DND-41 (cell line): ENCODE data around the gene IL12RB2.

ENCODE experiments used
- ATAC-seq: fragments of 200-7000 bp; cut with Tn5 transposase; 3 replicates; pipeline ENCODE4 v1.9.1; 2021; ENCODE audit warnings: low read depth; ENCODE audit not compliant: insufficient read depth
- DNase-seq: peaks from one replicate; pipeline ENCODE4 v3.0.0-alpha.2; 2020
- H2AFZ ChIP-seq: 2 replicates; pipeline ENCODE4 v1.6.0; 2012; ENCODE audit warnings: low read depth, low read length
- H3K27ac ChIP-seq: 2 replicates; pipeline ENCODE4 v1.5.1; 2012; ENCODE audit warnings: low read length, inconsistent platforms
- H3K27me3 ChIP-seq: fragments of 200-600 bp; sonication (generic); 2 replicates; pipeline ENCODE4 v1.6.0; 2012; ENCODE audit warnings: low read length, mild to moderate bottlenecking, inconsistent platforms; ENCODE audit not compliant: insufficient read depth, poor library complexity
- H3K36me3 ChIP-seq: 2 replicates; pipeline ENCODE4 v1.5.1; 2012; ENCODE audit warnings: low read length, inconsistent platforms; ENCODE audit not compliant: insufficient read depth
- H3K4me1 ChIP-seq: 2 replicates; pipeline ENCODE4 v1.5.1; 2012; ENCODE audit warnings: mild to moderate bottlenecking, low read length; ENCODE audit not compliant: insufficient read depth
- H3K4me2 ChIP-seq: 2 replicates; pipeline ENCODE4 v1.6.0; 2012; ENCODE audit warnings: mild to moderate bottlenecking, moderate library complexity, low read length, inconsistent platforms; ENCODE audit not compliant: insufficient read depth
- H3K4me3 ChIP-seq, 2 experiments: fragments of 200-600 bp in 1 of 2; shearing (Covaris generic) in 1 of 2; 2 replicates each; pipeline ENCODE4 v1.5.1; 2012 to 2016; ENCODE audit warnings: inconsistent platforms in 2 of 2, low read length in 2 of 2, mild to moderate bottlenecking in 2 of 2, low read depth in 1 of 2, moderate library complexity in 1 of 2
- H3K79me2 ChIP-seq: 2 replicates; pipeline ENCODE4 v1.6.0; 2012; ENCODE audit warnings: low read length, inconsistent platforms; ENCODE audit not compliant: insufficient read depth
- H3K9ac ChIP-seq: 2 replicates; pipeline ENCODE4 v1.6.0; 2012; ENCODE audit warnings: low read depth, mild to moderate bottlenecking, inconsistent platforms, low read length, moderate library complexity
- H3K9me3 ChIP-seq: 2 replicates; pipeline ENCODE4 v1.5.1; 2012; ENCODE audit warnings: low read length, moderate library complexity, mild to moderate bottlenecking, inconsistent platforms; ENCODE audit not compliant: insufficient read depth, severe bottlenecking
- H4K20me1 ChIP-seq: 2 replicates; pipeline ENCODE4 v1.6.0; 2012; ENCODE audit warnings: low read length; ENCODE audit not compliant: insufficient read depth
- EZH2 ChIP-seq: IDR thresholded peaks from 3 replicates; pipeline ENCODE4 v1.6.1; 2012; ENCODE audit warnings: borderline replicate concordance, low read depth, mild to moderate bottlenecking, moderate library complexity, low read length, inconsistent platforms; ENCODE audit not compliant: severe bottlenecking
- TF ChIP-seq, protein P1 (sequence below): IDR thresholded peaks from 2 replicates; pipeline ENCODE4 v1.5.1; 2012; ENCODE audit warnings: borderline replicate concordance, low read length, moderate library complexity, mild to moderate bottlenecking; ENCODE audit not compliant: poor library complexity, severe bottlenecking; ENCODE audit errors: extremely low read depth

The IL12RB2 gene

DNA sequence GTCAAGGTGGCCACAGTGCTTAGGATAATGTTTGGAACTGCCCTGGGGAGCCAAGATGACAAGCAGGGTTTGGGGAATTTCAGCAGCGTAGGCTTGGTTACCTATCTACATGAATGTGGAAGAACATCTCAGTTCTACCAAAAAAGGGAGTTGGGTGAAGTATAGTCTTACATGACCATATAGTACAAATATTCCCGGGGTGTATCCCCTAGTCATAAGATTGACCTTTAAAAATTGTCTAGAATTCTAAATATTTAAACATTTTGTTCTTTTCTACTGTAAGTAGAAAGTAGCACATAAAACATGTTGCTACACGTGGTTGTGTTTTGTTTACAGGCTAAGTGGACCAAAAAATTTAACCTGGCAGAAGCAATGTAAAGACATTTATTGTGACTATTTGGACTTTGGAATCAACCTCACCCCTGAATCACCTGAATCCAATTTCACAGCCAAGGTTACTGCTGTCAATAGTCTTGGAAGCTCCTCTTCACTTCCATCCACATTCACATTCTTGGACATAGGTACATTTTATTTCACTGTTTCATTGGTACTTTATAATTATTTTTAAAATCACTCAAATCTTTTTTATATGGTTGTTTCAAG, 20.3 kb downstream of the IL12RB2 start:
- H3K4me3 ChIP-seq: no peak overlapping the region
- no peak for ATAC-seq

GRCh38 chr1:67332653-67333529, 25.2 kb downstream of the IL12RB2 start:
- Histone ChIP-seq H3K4me2 (no peak overlapping the region), H3K27ac (no peak overlapping the region)
- no peak for DNase-seq

More for the DNA sequence above, 20.3 kb downstream of the IL12RB2 start:
- H4K20me1 ChIP-seq: no peaks in the 10 kb centered on the region
- H3K79me2 ChIP-seq: no peaks in the 10 kb centered on the region
- no peak overlapping the region for H2AFZ ChIP-seq
- no peak overlapping the region for H3K4me2 ChIP-seq
- H3K36me3 ChIP-seq: no peaks in the 10 kb centered on the region
- no peak overlapping the region for H3K27ac ChIP-seq
- no peak for DNase-seq
- TF ChIP-seq, protein P1, sequence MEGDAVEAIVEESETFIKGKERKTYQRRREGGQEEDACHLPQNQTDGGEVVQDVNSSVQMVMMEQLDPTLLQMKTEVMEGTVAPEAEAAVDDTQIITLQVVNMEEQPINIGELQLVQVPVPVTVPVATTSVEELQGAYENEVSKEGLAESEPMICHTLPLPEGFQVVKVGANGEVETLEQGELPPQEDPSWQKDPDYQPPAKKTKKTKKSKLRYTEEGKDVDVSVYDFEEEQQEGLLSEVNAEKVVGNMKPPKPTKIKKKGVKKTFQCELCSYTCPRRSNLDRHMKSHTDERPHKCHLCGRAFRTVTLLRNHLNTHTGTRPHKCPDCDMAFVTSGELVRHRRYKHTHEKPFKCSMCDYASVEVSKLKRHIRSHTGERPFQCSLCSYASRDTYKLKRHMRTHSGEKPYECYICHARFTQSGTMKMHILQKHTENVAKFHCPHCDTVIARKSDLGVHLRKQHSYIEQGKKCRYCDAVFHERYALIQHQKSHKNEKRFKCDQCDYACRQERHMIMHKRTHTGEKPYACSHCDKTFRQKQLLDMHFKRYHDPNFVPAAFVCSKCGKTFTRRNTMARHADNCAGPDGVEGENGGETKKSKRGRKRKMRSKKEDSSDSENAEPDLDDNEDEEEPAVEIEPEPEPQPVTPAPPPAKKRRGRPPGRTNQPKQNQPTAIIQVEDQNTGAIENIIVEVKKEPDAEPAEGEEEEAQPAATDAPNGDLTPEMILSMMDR: no peak
- TF ChIP-seq EZH2: no peak
- no peak overlapping the region for H3K9ac ChIP-seq
- H3K27me3 ChIP-seq: no peaks in the 10 kb centered on the region
- no peaks in the 10 kb centered on the region for H3K9me3 ChIP-seq
- H3K4me1 ChIP-seq: no peaks in the 10 kb centered on the region

DNA sequence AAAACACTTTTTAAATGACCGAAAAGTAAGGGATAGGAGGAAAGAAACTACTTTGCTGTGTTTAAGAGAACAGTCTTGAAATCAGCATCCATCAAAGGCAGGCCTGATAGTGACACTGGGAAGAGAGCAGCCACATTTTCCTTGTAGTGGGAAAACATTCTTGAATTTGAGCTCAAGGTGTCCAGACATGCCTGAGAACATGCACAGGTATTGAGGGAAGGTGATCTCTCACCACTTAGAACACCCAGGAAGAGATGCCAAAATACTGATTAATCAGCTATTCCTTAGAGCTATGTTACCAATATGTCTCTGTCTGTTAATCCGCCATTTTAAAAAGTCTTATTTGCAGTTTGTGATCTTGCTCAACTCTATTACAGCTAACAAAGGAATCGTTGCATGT, 25.9 kb downstream of the IL12RB2 start:
- TF ChIP-seq, protein P1: no peak
- TF ChIP-seq EZH2: no peak
- Histone ChIP-seq H2AFZ (no peak overlapping the region), H3K27me3 (peaks cover 2% of the 10 kb centered on the region), H3K4me2 (no peak overlapping the region), H3K27ac (no peak overlapping the region), H3K9ac (no peak overlapping the region), H3K9me3 (no peaks in the 10 kb centered on the region), H4K20me1 (no peaks in the 10 kb centered on the region), H3K4me3 (no peak overlapping the region), H3K4me1 (no peaks in the 10 kb centered on the region), H3K79me2 (no peaks in the 10 kb centered on the region), H3K36me3 (no peaks in the 10 kb centered on the region)
- DNase-seq (no peak), ATAC-seq (no peak)

More at GRCh38 chr1:67332653-67333529, 25.2 kb downstream of the IL12RB2 start:
- H4K20me1 ChIP-seq: no peaks in the 10 kb centered on the region
- no peaks in the 10 kb centered on the region for H3K4me1 ChIP-seq
- no peak for TF ChIP-seq EZH2
- TF ChIP-seq, protein P1: no peak
- H2AFZ ChIP-seq: no peak overlapping the region
- H3K9ac ChIP-seq: no peak overlapping the region
- H3K27me3 ChIP-seq: peaks cover 2% of the 10 kb centered on the region
- no peak for ATAC-seq
- H3K79me2 ChIP-seq: no peaks in the 10 kb centered on the region
- no peaks in the 10 kb centered on the region for H3K9me3 ChIP-seq
- H3K36me3 ChIP-seq: no peaks in the 10 kb centered on the region
- H3K4me3 ChIP-seq: no peak overlapping the region
